ENCODE data around the gene MROH2A. TPM values are rescaled to one million over a fixed set of nuclear protein-coding genes. Genes with fewer than 3 reads are reported as not detected.
A peak's percentile ranks its signal among the peaks of the same experiment; 100 is the strongest.
"Not testable (repeated sequence)": the region's sequence is repeated elsewhere in the genome, so short reads cannot be mapped to it uniquely, and the experiment has no call there.

MROH2A gene
- total RNA-seq, 1 donor from 2014 or later, result not detected

GRCh38 chr2:233853353-233853752 lies 75.2 kb downstream of the MROH2A start:
- no peak for DNase-seq (ENCODE audit: low read depth)

DNA sequence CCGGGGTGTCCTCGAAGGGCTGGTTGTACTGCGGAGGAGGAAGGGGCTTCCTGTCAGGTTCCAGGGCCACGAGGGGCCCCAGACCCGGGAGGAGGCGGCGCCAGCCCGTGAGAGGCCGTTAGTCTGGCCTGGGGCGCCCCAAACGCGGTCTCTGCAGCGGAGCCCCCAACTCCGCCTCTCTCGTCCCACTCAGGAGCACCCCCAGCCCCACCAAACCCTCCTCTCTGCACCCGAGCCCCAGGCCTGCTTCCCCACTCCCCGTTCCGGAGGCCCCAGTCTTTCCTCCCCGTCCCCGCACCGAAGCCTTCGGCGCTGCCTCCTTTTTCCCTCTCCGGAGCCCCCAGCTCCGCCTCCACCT lies 75.7 kb downstream of the MROH2A start:
- no peak for DNase-seq (ENCODE audit: low read depth)

DNA sequence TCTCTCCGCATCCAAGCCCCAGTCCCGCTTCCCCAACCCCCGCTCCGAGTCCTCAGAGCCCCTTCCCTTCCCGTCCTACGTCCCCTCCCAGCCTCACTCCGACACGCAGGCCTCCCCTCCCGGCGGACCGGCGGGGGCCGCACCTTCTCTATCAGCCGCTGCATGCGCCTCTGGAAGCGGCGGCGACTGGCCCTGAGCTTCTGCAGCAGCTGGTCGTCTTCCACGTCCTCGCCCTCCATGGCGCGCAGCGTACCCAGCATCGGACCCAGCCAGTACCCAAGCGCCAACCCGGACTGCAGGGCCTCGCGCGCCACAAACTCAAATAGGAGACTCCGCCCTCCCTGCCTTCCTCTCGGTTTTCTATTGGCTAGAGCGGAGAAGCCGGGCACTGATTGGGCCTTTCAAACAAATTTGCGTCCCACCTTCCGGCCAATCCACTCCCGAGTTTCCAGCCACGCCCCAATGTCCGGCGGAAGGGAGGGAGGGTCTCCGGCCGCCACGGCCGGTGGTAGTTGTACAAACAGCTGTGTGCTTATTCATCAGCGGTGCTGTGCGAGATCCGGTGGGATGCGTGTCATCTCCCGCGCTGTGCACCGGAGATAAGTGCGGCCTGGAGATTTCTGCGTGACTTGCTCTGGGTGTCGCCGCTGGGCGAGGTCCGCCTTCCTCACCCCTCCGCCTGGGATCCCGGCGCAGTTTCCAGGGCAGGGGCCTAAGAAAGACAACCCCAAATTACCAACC lies 76.3 kb downstream of the MROH2A start, which contains the start of gene HJURP:
Gene HJURP, minus strand, starts transcription at position 295 of the 741 bp plus-strand sequence. Its CDS starts 35 bp downstream, at position 260.
- DNase-seq (ENCODE audit: low read depth), result peak; percentile 98

GRCh38 chr2:233855345-233855744 lies 77.2 kb downstream of the MROH2A start:
- peak; percentile 90 for DNase-seq (ENCODE audit: low read depth)

DNA sequence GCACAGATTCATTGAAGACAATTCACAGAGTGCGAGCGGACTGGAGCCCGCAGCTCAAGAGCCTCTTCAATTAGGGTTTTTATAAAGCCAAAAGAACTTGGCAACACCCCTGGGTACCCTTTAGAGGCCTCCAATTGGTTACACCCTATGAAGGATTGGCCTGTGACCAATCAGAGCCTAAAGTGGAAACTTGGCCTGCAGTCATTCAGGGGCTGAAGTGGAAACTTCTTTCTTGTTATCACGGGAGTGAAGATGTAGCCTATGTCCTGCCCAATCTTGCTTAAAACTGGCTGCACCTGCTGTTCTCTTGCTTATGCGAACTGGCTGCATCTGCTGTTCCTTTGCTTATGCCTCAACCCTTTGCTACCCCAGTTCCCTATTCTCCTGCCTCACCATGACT lies 78.1 kb downstream of the MROH2A start:
- DNase-seq (ENCODE audit: low read depth), result no peak

GRCh38 chr2:233857511-233858141 lies 79.5 kb downstream of the MROH2A start:
- peak; percentile 31 for DNase-seq (ENCODE audit: low read depth)

DNA sequence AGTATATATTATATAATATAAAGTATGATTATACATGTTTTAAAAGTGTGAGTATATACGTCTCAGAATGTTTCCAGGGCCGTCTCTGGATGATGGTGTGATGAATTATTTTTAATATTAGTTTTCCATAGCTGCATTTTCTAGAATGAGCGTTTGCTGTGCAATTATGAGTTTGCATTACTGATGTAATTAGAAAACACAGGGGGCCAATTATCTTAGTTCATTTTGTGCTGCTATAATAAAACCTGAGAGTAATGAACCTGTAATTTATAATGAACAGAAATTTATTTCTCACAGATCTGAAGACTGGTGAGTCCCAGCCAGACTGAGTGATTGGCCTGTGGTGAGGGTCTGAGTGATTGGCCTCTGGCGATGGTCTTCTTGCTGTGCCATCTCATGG lies 80.2 kb downstream of the MROH2A start:
- DNase-seq (ENCODE audit: low read depth), result no peak

GRCh38 chr2:233862261-233862768 lies 84.2 kb downstream of the MROH2A start:
- DNase-seq (ENCODE audit: low read depth), result no peak

GRCh38 chr2:233865838-233866237 lies 87.7 kb downstream of the MROH2A start:
- DNase-seq (ENCODE audit: low read depth), result no peak

DNA sequence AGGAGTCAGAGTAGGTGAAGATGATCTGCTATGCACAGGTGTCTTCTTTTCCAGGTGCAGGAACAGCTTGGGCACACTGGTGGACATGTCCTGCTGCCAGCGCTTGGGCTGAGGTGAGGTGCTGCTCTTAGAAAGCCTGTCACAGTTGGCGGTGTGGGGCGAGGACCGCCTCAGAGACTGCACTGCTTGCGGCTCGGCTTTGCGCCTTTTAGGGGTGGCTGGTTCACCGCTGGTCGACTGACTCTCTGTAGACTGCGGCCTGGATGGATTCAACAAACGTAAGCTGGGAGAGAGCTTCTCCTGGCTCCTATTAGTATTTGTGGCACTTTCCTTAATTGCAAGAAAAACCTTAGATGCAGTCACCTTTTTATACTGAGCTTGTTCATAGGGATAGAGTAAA lies 88.3 kb downstream of the MROH2A start:
- DNase-seq (ENCODE audit: low read depth), result no peak

DNA sequence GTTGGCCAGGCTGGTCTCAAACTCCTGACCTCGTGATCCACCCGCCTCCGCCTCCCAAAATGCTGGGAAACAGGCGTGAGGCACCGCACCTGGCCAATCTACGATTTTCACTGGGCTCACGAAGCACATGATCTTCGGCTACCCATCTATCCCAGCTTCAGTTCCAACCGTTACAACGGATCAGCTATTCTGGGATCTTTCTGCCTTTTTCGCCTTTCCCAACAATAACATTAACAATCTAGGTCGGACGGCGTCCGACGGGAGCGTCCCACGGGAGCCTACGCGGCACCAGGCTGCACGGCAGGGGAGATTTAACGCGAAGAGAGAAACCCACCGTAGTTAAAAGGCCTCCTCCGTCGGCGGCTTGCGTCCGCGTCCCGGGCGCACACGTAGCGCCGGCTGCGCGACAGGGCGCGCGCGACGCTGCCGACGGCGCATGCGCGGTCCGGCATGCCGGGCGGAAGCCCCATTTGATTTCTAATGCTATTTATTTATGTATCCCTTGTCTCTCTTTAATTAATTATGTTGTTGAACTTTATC lies 89.9 kb downstream of the MROH2A start, which contains the start of gene MSL3B:
Gene MSL3B, minus strand, starts transcription at position 394 of the 540 bp plus-strand sequence.
- no peak for DNase-seq (ENCODE audit: low read depth)

DNA sequence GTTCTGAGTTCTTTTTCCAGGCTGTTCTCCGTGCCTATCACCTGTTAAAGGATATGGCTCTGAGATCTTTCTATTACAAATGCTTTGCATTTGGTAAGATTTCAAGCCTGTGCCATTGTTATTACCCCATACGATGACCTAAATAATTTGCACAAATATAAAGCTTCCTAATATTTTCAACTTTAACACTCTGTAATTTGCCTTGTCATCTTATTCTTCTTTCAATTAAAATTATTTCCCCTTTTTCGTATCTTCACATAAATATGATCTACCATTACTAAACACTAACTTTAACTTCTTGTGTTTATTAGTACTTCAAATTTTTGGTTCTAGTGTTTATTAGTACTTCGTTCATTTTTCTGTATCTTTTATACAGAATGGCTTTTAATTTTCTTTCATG lies 93.3 kb downstream of the MROH2A start:
- DNase-seq (ENCODE audit: low read depth), result no peak

DNA sequence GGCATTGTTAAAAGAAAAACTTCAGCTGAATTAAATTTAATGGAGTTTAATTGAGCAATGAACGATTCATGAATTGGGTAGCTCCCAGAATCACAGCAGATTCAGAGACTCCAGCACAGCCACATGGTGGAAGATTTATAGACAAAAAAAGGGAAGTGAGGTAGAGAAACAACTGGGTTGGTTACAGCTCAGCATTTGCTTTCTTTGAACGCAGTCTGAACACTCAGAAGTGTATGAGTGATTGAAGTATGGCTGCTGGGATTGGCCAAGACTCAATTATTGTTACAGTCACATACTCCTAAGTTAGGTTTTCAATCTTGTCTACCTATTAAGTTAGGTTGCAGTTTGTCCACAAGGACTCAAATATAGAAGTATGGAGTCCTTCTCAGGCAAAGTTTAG lies 94.0 kb downstream of the MROH2A start:
- not testable (repeated sequence) for DNase-seq (ENCODE audit: low read depth)

GRCh38 chr2:233882353-233882752 lies 104.2 kb downstream of the MROH2A start:
- no peak for DNase-seq (ENCODE audit: low read depth)

Other genes with a start within 250 kb of the MROH2A start
- gene USP40, start 211.5 kb upstream of the MROH2A start, total RNA-seq, result 23.4 and 32.9 TPM in 2 replicates
- gene UGT1A8, start 160.7 kb upstream of the MROH2A start, total RNA-seq, result not detected in 2 replicates
- gene UGT1A10, start 141.9 kb upstream of the MROH2A start, total RNA-seq, result not detected in 2 replicates
- gene UGT1A9, start 106.4 kb upstream of the MROH2A start, total RNA-seq, result not detected in 2 replicates
- not detected in 2 replicates for gene UGT1A7, start 96.4 kb upstream of the MROH2A start, total RNA-seq
- gene UGT1A6, start 85.4 kb upstream of the MROH2A start, total RNA-seq, result not detected in 2 replicates
- not detected in 2 replicates for gene UGT1A5, start 65.4 kb upstream of the MROH2A start, total RNA-seq
- gene UGT1A4, start 59.6 kb upstream of the MROH2A start, total RNA-seq, result not detected in 2 replicates
- gene UGT1A3, start 49.3 kb upstream of the MROH2A start, total RNA-seq, result not detected in 2 replicates
- not detected in 2 replicates for gene UGT1A1, start 18.1 kb upstream of the MROH2A start, total RNA-seq
- gene HJURP, start 76.2 kb downstream of the MROH2A start, total RNA-seq, result 0.62 and 1.4 TPM in 2 replicates
- 1.4 and 3.5 TPM in 2 replicates for gene TRPM8, start 139.0 kb downstream of the MROH2A start, total RNA-seq